Fibroblast of the aortic adventitia (primary cell): ENCODE measurements around the gene LRRC3. TPM values are rescaled to one million over a fixed set of nuclear protein-coding genes. Genes with fewer than 3 reads are reported as not detected.

Experiments used
- DNase-seq: peaks from one replicate; pipeline ENCODE4 v3.0.0-alpha.2; 2010; ENCODE audit warnings: low read depth
- H3K4me3 ChIP-seq: 2 replicates; pipeline ENCODE4 v1.5.1; 2011; ENCODE audit warnings: low read depth, mild to moderate bottlenecking, control low read depth, low read length, moderate library complexity
- CTCF ChIP-seq: IDR thresholded peaks from 2 replicates; pipeline ENCODE4 v1.5.1; 2011; ENCODE audit warnings: mild to moderate bottlenecking, low read length, control low read depth, inconsistent platforms; ENCODE audit not compliant: insufficient read depth
- total RNA-seq: library from RNA; depleted of rRNA; stranded (reverse); fragments of >200 nt; gene quantifications from 2 replicates; pipeline ENCODE4 v1.2.3, GENCODE V29; 2012; ENCODE audit warnings: low replicate concordance

The LRRC3 gene
- total RNA-seq, 1 donor: 0.45 TPM

GRCh38 chr21:44431300-44431699, 24.0 kb upstream of the LRRC3 start:
- TF ChIP-seq CTCF: no peak
- no peak overlapping the region for H3K4me3 ChIP-seq
- DNase-seq: no peak

GRCh38 chr21:44432841-44433790, 22.2 kb upstream of the LRRC3 start:
- no peak overlapping the region for H3K4me3 ChIP-seq
- no peak for DNase-seq
- no peak for TF ChIP-seq CTCF

DNA sequence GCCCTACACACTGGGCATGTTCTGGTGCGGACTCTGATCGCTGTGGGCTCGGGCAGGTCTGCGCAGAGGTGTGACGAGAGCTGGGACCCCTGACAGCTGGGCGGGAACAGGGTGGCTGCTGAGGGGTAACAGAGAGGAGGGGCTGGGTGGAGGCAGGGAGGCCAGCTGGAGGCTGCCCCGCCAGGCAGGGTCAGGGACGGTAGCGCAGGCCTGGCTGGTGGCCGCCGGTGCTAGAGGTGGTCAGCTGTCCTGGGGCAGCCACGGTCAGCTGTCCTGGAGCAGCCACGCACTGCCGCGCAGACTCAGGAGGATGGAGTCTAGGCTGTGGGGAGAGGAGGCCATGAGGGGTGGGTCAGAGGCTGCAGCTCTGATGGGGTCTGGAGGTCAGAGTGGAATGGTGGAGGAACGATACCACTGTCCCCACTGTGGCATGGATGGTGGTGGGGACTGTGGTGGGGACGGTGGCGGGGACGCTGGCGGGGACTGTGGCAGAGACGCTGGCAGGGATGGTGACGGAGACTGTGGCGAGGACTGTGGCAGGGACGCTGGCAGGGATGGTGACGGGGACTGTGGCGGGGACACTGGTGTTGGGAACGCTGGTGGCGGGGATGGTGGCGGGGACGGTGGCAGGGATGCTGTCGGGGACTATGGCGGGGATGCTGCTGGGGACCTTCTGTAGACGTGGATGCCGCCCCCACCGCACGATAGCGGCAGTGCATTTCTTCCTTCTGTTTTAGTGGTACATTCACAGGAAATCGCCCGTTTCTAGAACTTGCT, 21.3 kb upstream of the LRRC3 start:
- no peak overlapping the region for H3K4me3 ChIP-seq
- no peak for DNase-seq
- no peak for TF ChIP-seq CTCF

DNA sequence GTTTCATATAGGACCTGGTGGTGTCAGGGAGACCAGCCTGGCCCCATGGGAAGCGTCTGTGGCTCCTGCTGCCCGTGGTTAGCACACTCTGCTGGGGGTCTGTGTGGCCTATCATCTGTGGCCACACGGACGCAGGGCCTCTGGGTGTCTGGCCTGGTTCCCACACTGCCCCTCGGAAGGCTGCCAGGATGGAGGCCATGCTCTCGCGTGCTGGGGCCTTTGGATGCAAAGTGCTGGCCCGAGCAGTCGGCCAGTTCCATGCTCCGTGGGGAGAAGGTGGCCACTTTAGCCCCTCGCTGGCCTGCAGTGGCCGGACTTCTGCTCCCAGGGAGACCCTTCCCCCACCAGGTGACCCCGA, 20.8 kb upstream of the LRRC3 start:
- no peak for DNase-seq
- H3K4me3 ChIP-seq: no peak overlapping the region
- TF ChIP-seq CTCF: no peak

- no peak overlapping the region for H3K4me3 ChIP-seq
Measured at GRCh38 chr21:44434936-44435635, 20.2 kb upstream of the LRRC3 start.

More at GRCh38 chr21:44434936-44435635, 20.2 kb upstream of the LRRC3 start:
- no peak for TF ChIP-seq CTCF
- DNase-seq: no peak
